Right cardiac atrium (tissue), 5 donors: ENCODE data around the gene KRT38. TPM values are rescaled to one million over a fixed set of nuclear protein-coding genes. Genes with fewer than 3 reads are reported as not detected.

Experiments used
- ATAC-seq, 2 donors: fragments of 200-7000 bp; cut with Tn5 transposase; one replicate each; pipeline versions ENCODE4 v1.8.0 to v1.9.1; 2020; ENCODE audit warnings: moderate library complexity in 2 of 2, mild to moderate bottlenecking in 1 of 2
- DNase-seq, 3 donors: peaks; one replicate each; pipeline ENCODE4 v3.0.0-alpha.2; 2020
- H3K27ac ChIP-seq: one replicate; pipeline ENCODE4 v1.5.1; 2013; ENCODE audit warnings: mild to moderate bottlenecking, low read length, control low read depth, moderate library complexity
- H3K27me3 ChIP-seq: one replicate; pipeline ENCODE4 v1.6.1; 2013; ENCODE audit not compliant: control insufficient read depth, insufficient read depth
- H3K4me1 ChIP-seq: one replicate; pipeline ENCODE4 v1.6.1; 2013; ENCODE audit warnings: low read length; ENCODE audit not compliant: control insufficient read depth, insufficient read depth
- H3K4me3 ChIP-seq: one replicate; pipeline ENCODE4 v1.5.1; 2013; ENCODE audit warnings: low read length, control low read depth
- H3K9me3 ChIP-seq: one replicate; pipeline ENCODE4 v1.6.1; 2013; ENCODE audit warnings: low read length; ENCODE audit not compliant: control insufficient read depth
- WGBS: extraction: QIAGEN DNeasy Blood & Tissue Kit; methylation state at CpG from one replicate; pipeline ENCODE4 v1.1.7; 2013; 5-methylcytosine and 5-hydroxymethylcytosine counted together
- intact Hi-C, 4 donors: fragments of 100-400 bp; cut with DNase I; formaldehyde crosslinking; loops; one replicate each; pipeline versions ENCODE4 v1.11.0 to v1.14.0; 2022 to 2023
- polyA plus RNA-seq: library from polyadenylated mRNA; stranded (reverse); fragments of 200-250 nt; gene quantifications from one replicate; pipeline ENCODE4 v1.2.3, GENCODE V29; 2013
- total RNA-seq, 4 donors: library from RNA; stranded (reverse); fragmentation: NEBNext Ultra II Directional; extraction: Animal tissue kit (Norgen Biotek cat#: 25700); gene quantifications; one replicate each; pipeline ENCODE4 v1.2.1, GENCODE V29; 2021
- donor health status: healthy with polysubstance abuse.
- donor health status: DM: no; HTN: yes; CAD: no.
- donor health status: DM: no; HTN: no; CAD: no.
- donor health status: DM: no; HTN: yes; CAD: no; lungs with severe emphysema.
- donor health status: DM: yes; HTN: yes; CAD: no.

Gene KRT38
- total and polyA plus RNA-seq, 5 donors, result not detected

DNA sequence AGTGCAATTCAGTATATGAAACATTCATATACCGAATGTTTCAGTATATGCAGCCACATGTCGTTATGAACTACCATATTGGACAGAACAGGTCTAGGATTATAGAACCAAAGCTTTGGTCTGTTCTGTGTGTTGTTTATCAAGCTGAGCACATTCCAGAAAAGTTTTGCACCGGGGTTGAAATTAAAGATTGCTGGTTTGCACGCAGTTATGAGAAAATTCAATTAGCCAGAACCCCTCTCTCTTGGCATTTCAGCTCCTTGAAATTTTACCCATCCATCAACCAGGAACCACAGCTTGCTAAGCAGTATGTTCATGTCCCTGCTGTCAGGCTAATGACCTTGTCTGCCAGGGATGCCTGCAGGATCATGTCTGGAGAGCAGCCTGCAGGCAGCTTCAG lies 16.9 kb upstream of the KRT38 start:
- Histone ChIP-seq H3K4me1 (no peaks in the 10 kb centered on the region), H3K9me3 (no peaks in the 10 kb centered on the region), H3K27ac (no peak overlapping the region), H3K4me3 (no peak overlapping the region), H3K27me3 (no peaks in the 10 kb centered on the region)
- intact Hi-C loops, result no loop called here
- 68% methylated on average over 4 of the region's 4 CpGs for WGBS
- no peak for ATAC-seq
- DNase-seq, result no peak

DNA sequence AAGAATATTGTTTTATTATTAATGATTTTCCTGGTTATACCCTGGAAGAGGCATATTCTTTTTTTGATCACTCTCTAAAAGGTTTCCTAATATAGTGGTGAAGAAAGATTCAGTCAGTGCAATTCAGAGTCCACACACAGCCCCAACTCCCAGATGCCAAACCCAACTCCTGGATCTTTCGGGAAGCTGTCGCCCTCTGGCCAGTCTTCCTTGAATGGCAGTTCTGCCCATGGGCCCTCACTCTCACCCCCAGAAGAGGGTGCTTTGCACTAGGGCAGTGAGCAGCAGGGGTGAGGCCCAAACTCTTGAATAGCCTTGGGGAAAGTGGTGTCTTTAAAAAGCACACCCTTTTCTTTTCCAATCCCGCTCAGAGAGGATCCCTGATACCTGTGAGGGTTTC lies 15.4 kb upstream of the KRT38 start:
- 79% methylated on average over 3 of the region's 3 CpGs for WGBS
- intact Hi-C loops, result no loop called here
- Histone ChIP-seq H3K27ac (no peak overlapping the region), H3K4me1 (no peaks in the 10 kb centered on the region), H3K4me3 (no peak overlapping the region), H3K27me3 (no peaks in the 10 kb centered on the region), H3K9me3 (peaks cover 3% of the 10 kb centered on the region)
- DNase-seq (no peak), ATAC-seq (no peak)

DNA sequence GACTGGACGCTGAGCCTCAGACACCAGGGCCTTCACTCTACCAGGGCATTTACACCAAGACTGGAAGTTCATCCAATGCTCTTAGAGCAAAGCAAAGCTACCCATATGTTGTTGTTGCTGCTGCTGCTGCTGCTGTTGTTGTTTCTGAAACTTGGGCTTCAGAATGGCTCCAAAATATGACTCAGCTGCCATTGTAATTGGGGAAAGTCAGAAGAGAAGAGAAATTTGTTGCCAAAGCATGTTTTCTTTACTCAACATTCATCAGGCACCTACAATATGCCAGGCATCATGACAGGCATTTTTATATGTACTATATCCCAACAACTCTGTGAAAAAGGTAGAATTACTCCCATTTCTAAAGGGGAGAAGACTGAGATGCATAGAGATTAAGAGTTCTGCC lies 14.5 kb upstream of the KRT38 start:
- Histone ChIP-seq H3K27me3 (peaks cover 2% of the 10 kb centered on the region), H3K4me1 (no peaks in the 10 kb centered on the region), H3K4me3 (no peak overlapping the region), H3K27ac (no peak overlapping the region), H3K9me3 (peaks cover 7% of the 10 kb centered on the region)
- DNase-seq (no peak), ATAC-seq (no peak)
- intact Hi-C loops, result no loop called here
- 89% methylated on average over 1 of the region's 1 CpG for WGBS

DNA sequence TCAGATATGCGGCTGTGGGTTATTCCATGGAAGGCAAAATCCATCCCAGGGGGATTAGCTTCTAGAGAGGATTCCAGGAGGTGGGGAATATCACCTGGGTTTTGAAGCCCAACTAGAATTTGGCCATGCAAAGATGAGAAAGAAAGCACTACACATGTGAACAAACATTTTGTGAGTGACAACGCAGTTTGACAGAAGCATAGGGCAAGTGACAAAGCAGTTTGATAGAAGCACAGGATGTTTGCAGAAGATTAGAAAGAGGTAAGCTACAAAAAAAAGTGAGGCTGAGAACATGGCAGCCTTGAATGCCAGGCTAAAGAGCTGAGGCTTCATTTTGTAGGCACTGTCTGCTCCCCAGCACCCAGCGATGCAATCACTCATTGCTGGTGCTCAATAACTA lies 12.3 kb upstream of the KRT38 start:
- DNase-seq, result no peak
- H3K4me3 ChIP-seq, result no peak overlapping the region
- intact Hi-C loops, result no loop called here
- H3K27ac ChIP-seq, result no peak overlapping the region
- H3K27me3 ChIP-seq, result peaks cover 2% of the 10 kb centered on the region
- peaks cover 7% of the 10 kb centered on the region for H3K9me3 ChIP-seq
- ATAC-seq, result no peak
- H3K4me1 ChIP-seq, result no peaks in the 10 kb centered on the region
- 89% methylated on average over 3 of the region's 3 CpGs for WGBS

DNA sequence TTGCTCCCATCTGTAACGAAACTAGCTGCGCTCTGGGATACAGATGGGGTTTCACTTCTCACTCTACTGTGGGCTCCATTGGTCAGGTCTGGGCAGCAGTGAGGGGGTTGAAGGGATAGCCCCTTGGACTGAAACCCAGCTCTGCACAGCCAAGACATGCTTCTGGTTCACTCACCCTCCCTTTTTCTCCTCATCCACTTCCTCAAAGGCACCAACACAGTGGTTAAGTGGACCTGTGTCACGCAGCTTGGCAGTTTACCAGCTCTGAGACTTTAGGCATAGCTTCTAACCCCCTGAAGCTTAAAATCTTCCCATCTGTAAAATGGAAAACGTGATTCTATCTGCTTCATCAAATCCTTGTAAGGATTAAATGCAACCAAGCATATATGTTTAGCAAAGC lies 11.5 kb upstream of the KRT38 start:
- intact Hi-C loops, result no loop called here
- Histone ChIP-seq H3K9me3 (peaks cover 7% of the 10 kb centered on the region), H3K27ac (no peak overlapping the region), H3K4me1 (no peaks in the 10 kb centered on the region), H3K4me3 (no peak overlapping the region), H3K27me3 (peaks cover 2% of the 10 kb centered on the region)
- ATAC-seq (no peak), DNase-seq (no peak)
- WGBS, result 53% methylated on average over 4 of the region's 4 CpGs

DNA sequence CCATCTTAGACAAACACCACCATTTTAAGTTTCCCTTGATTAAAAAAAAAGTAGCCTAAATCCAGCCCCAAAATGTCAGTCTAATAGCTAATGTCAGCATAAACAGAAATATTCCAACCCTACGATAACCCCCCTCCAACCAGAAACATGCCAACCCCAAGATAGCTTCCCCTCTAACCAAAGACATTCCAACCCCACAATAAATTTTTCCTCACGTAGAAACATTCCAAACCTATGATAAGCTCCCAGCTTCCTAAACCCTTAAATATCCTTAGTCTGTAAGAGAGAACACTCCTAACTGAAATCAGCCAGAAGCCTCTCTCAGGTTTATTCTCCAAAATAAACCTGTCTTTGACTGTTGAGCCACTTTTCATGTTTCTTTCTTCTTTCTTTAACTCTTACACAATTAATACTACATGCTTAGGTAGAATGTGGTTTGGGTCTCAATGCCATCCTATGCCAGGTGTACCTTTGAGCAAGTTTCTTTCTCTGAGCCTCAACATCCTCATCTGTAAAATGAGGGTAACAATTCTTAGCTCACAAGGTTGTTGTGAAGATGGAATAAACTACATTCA lies 10.5 kb upstream of the KRT38 start:
- ATAC-seq, result no peak
- 57% methylated on average over 2 of the region's 2 CpGs for WGBS
- Histone ChIP-seq H3K4me3 (no peak overlapping the region), H3K4me1 (no peaks in the 10 kb centered on the region), H3K27me3 (peaks cover 2% of the 10 kb centered on the region), H3K9me3 (peaks cover 7% of the 10 kb centered on the region), H3K27ac (no peak overlapping the region)
- intact Hi-C loops, result no loop called here
- no peak for DNase-seq

DNA sequence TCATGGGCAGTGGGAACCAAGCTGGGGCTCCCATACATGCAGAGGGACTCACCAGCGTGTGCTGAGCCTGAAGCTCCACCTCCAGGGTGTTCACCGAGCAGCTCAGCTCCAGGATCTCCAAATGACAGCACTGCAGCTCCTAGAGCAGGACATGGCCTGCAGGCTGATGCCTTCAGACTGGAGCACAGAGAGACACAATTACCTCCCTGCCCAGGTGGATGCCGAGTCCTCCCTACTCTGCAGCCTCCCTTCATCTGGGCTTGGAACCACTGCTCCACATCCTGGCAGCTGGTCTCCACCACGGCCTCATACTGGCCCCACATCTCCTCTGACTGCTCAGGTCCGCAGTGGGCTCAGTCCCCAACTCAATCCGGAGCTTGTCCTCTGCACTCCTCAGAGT lies 8.2 kb upstream of the KRT38 start:
- ATAC-seq, result no peak
- peaks cover 7% of the 10 kb centered on the region for H3K9me3 ChIP-seq
- H3K27me3 ChIP-seq, result peaks cover 2% of the 10 kb centered on the region
- no peak overlapping the region for H3K27ac ChIP-seq
- 81% methylated on average over 6 of the region's 6 CpGs for WGBS
- intact Hi-C loops, result no loop called here
- no peak overlapping the region for H3K4me3 ChIP-seq
- no peaks in the 10 kb centered on the region for H3K4me1 ChIP-seq
- DNase-seq, result no peak

DNA sequence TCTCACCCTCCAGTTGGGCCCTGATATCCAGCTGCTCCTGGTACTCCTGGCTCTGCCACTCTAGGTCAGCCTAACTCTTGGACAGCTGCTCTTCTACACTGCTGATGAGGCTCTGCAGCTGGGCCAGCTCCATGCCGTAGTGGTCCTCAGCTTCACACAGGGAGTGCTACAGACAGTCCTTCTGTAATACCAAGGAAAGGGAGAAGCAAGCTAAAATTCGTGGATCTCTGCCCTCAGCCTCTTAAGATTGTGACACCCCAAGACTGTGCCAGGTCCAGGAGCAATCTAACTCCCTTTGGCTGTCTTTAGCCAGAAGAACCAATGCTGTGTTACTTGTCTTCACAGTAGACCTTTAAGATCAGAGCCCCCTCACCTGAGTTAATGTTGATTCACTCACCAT lies 7.7 kb upstream of the KRT38 start:
- no peak overlapping the region for H3K27ac ChIP-seq
- WGBS, result 53% methylated on average over 2 of the region's 2 CpGs
- peaks cover 2% of the 10 kb centered on the region for H3K27me3 ChIP-seq
- no peak overlapping the region for H3K4me3 ChIP-seq
- H3K4me1 ChIP-seq, result no peaks in the 10 kb centered on the region
- peaks cover 7% of the 10 kb centered on the region for H3K9me3 ChIP-seq
- ATAC-seq (peak; percentile 24 to 41), DNase-seq (no peak)
- intact Hi-C loops, result no loop called here

DNA sequence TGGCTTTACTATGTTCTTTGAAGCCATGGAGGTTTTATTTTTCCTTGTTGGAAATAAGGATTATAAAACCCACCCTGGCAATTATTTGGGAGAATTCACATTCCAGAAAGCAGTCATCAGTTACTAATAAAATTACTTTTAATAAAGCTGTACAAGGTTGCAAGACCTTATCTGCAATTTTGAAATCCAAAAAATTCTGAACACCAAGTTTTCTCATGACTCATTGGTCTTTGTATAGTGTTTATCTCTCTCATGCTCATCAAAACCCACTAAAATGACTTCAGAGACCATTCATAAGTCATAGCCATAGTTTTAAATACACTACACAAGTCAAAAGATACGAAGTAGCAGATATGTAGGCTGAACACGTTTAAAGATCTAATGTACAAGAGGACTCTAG lies 6.0 kb upstream of the KRT38 start:
- Histone ChIP-seq H3K9me3 (peaks cover 6% of the 10 kb centered on the region), H3K27ac (no peak overlapping the region), H3K27me3 (peaks cover 2% of the 10 kb centered on the region), H3K4me3 (no peak overlapping the region), H3K4me1 (no peaks in the 10 kb centered on the region)
- intact Hi-C loops, result no loop called here
- DNase-seq (no peak), ATAC-seq (peak in 1 of 2 donors; percentile 33)
- 29% methylated on average over 2 of the region's 2 CpGs for WGBS

DNA sequence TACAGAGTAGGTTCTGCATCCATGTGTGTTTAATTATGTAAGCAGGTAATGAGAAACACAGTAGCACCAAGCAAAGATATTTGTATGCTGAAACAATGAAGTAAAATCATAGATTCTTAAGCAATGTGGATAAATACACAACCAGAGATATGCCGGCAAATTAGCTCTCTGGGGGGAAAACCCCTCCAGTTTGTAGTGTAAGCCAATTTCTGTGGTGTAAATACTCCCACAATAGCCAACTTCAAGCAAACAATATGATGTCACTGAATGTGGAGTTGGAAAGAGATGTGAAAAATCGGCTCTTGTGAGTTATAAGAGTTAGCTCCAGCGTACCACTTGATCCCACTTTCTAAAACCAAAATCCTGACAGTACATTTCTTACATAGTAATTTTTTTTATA lies 3.9 kb upstream of the KRT38 start:
- no peaks in the 10 kb centered on the region for H3K4me1 ChIP-seq
- H3K9me3 ChIP-seq, result peaks cover 2% of the 10 kb centered on the region
- 52% methylated on average over 3 of the region's 3 CpGs for WGBS
- intact Hi-C loops, result no loop called here
- no peak overlapping the region for H3K27ac ChIP-seq
- DNase-seq, result no peak
- ATAC-seq, result no peak
- H3K4me3 ChIP-seq, result no peak overlapping the region
- no peaks in the 10 kb centered on the region for H3K27me3 ChIP-seq

DNA sequence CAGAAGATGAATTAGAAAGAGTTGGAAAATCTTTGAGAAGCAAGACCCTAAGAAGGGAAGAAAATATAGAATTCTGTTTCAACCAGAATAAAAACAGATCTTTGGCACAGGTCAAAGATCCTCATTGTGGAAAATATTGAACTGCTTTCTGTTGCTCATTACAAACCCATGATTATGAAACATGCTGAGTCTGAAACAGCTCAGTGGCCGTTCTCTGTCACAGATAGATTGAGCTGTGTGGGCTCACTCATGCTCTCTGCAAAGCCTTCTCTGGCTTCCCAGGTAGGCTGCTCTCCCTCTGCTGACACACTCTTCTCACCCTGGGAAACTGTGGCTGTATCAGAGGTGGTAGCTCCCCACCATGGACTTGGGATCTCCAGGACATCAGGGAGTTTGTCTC lies 3.4 kb upstream of the KRT38 start:
- DNase-seq (no peak), ATAC-seq (no peak)
- H3K9me3 ChIP-seq, result peaks cover 2% of the 10 kb centered on the region
- no peaks in the 10 kb centered on the region for H3K27me3 ChIP-seq
- 54% methylated on average over 1 of the region's 1 CpG for WGBS
- H3K4me1 ChIP-seq, result no peaks in the 10 kb centered on the region
- no peak overlapping the region for H3K27ac ChIP-seq
- no peak overlapping the region for H3K4me3 ChIP-seq
- intact Hi-C loops, result no loop called here

DNA sequence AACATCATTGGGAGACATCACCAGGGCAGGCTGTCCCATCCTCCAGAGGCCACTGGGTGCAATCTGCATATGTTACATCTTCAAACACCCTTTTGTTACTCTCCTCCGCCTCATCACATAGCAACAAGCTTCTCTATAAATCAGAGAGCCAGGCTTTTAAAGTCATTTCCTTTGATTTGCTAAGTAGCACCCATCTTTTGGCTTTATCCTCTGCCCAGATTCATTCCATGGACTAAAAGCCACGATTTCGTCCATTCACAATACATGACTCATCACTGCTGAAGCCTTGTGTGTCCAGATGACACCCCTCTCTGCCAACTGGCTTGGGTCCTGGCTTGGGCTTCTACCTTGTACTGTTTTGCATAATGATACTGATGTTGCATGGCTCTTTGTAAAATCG lies 2.0 kb upstream of the KRT38 start:
- no peak for ATAC-seq

More for the DNA sequence above, 2.0 kb upstream of the KRT38 start:
- Histone ChIP-seq H3K4me1 (no peaks in the 10 kb centered on the region), H3K27me3 (no peaks in the 10 kb centered on the region), H3K27ac (no peak overlapping the region), H3K9me3 (peaks cover 2% of the 10 kb centered on the region), H3K4me3 (no peak overlapping the region)
- intact Hi-C loops, result no loop called here
- WGBS, result 69% methylated on average over 4 of the region's 4 CpGs
- no peak for DNase-seq
